Endothelial cell of umbilical vein (primary cell): Measurements from ENCODE around the gene SMIM34. TPM values are rescaled to one million over a fixed set of nuclear protein-coding genes. Genes with fewer than 3 reads are reported as not detected.
A peak's percentile ranks its signal among the peaks of the same experiment; 100 is the strongest.
"Not testable (repeated sequence)": the region's sequence is repeated elsewhere in the genome, so short reads cannot be mapped to it uniquely, and the experiment has no call there.

ENCODE experiments used
- BruUV-seq: library from RNA; stranded (reverse); fragments of 400-500 nt; replicated peaks from 2 replicates; lab custom pipeline; 2021; lab: Mats Ljungman, UMichigan
- CTCF ChIA-PET: fragments of 300-600, 350-600 bp; sonication (Branson Sonifier 250); formaldehyde crosslinking; loops from one replicate; lab custom pipeline; 2021; ENCODE audit warnings: antibody characterized with exemption, inconsistent platforms; lab: Charles Lee
- POLR2A ChIA-PET: fragments of 300-600, 350-600 bp; sonication (Branson Sonifier 250); formaldehyde crosslinking; loops from one replicate; lab custom pipeline; 2021; ENCODE audit warnings: antibody characterized with exemption, inconsistent platforms; lab: Charles Lee
- DNase-seq: peaks from one replicate; pipeline ENCODE4 v3.0.0-alpha.2; 2011; ENCODE audit warnings: low read depth, low spot score
- FAIRE-seq: peaks from 2 replicates; lab custom pipeline; 2011; peaks lifted over from hg19 to GRCh38; lab: Jason Lieb, UNC
- H2AFZ ChIP-seq: 2 replicates; pipeline ENCODE4 v1.6.0; 2012; ENCODE audit warnings: low read depth, low read length, control low read depth, inconsistent platforms
- H3K27ac ChIP-seq: 2 replicates; pipeline ENCODE4 v1.5.1; 2011; ENCODE audit warnings: low read depth, mild to moderate bottlenecking, control low read depth, low read length, moderate library complexity; ENCODE audit not compliant: insufficient read depth
- H3K27me3 ChIP-seq, 2 experiments: 2 replicates each; pipeline versions ENCODE4 v1.6.0 to v1.6.1; 2011; ENCODE audit warnings: low read length in 2 of 2, mixed read lengths in 1 of 2; ENCODE audit not compliant: control insufficient read depth in 2 of 2, insufficient read depth in 2 of 2
- H3K36me3 ChIP-seq, 2 experiments: 2 replicates in 1 of 2; 3 replicates in 1 of 2; pipeline ENCODE4 v1.5.1; 2011; ENCODE audit warnings: low read length in 2 of 2, mild to moderate bottlenecking in 1 of 2, moderate library complexity in 1 of 2; ENCODE audit not compliant: control insufficient read depth in 2 of 2, insufficient read depth in 2 of 2; ENCODE audit errors: extremely low read depth in 1 of 2
- H3K4me1 ChIP-seq: 3 replicates; pipeline ENCODE4 v1.5.1; 2011; ENCODE audit warnings: mild to moderate bottlenecking, low read length; ENCODE audit not compliant: control insufficient read depth, insufficient read depth; ENCODE audit errors: extremely low read depth
- H3K4me2 ChIP-seq: 2 replicates; pipeline ENCODE4 v1.6.1; 2011; ENCODE audit warnings: low read length, control low read depth, mixed read lengths; ENCODE audit not compliant: insufficient read depth
- H3K4me3 ChIP-seq, 3 experiments: fragments of 200-600 bp in 1 of 3; sonication (generic), shearing (Covaris generic) in 1 of 3; replicated peaks in 1 of 3; 2 replicates each; pipeline ENCODE4 v1.5.1; 2011 to 2016; ENCODE audit warnings: control low read depth in 3 of 3, low read length in 3 of 3, mild to moderate bottlenecking in 2 of 3, inconsistent platforms in 1 of 3, low read depth in 1 of 3, moderate library complexity in 1 of 3; ENCODE audit not compliant: insufficient read depth in 1 of 3
- H3K79me2 ChIP-seq: 2 replicates; pipeline ENCODE4 v1.6.0; 2012; ENCODE audit warnings: low read length, inconsistent platforms; ENCODE audit not compliant: control insufficient read depth, insufficient read depth
- H3K9ac ChIP-seq: replicated peaks from 2 replicates; pipeline ENCODE3; 2011; ENCODE audit warnings: low read length, control low read depth; ENCODE audit not compliant: insufficient read depth; ENCODE audit errors: extremely low read depth
- H3K9me1 ChIP-seq: replicated peaks from 3 replicates; pipeline ENCODE4 v1.6.0; 2011; ENCODE audit warnings: mild to moderate bottlenecking, low read length; ENCODE audit not compliant: control insufficient read depth, insufficient read depth; ENCODE audit errors: extremely low read depth
- H3K9me3 ChIP-seq: replicated peaks from 2 replicates; pipeline ENCODE4 v1.5.1; 2012; ENCODE audit warnings: low read length, inconsistent platforms; ENCODE audit not compliant: control insufficient read depth, insufficient read depth
- H4K20me1 ChIP-seq: replicated peaks from 2 replicates; pipeline ENCODE3; 2011; ENCODE audit warnings: mild to moderate bottlenecking, low read length; ENCODE audit not compliant: control insufficient read depth, insufficient read depth; ENCODE audit errors: extremely low read depth
- dilution Hi-C: fragments of 300-500 bp; cut with MboI; formaldehyde crosslinking; loops from one replicate; pipeline ENCODE4 v1.15.0; 2019; ENCODE audit warnings: low sequenced_read_pairs; ENCODE audit not compliant: extremely low pct_ligation_motif_present
- intact Hi-C: fragments of 100-400 bp; cut with micrococcal nuclease; formaldehyde crosslinking; loops from one replicate; pipeline ENCODE4 v1.10.0; 2022
- polyA plus RNA-seq, 4 experiments: library from polyadenylated mRNA; depleted of rRNA in 3 of 4; stranded (reverse) in 3 of 4; unstranded in 1 of 4; fragments of >200 nt; gene quantifications; 2 replicates each; pipeline versions ENCODE4 v1.2.1 to v1.2.3, GENCODE V29; 2011 to 2012; ENCODE audit warnings: missing spikeins in 1 of 4
- total RNA-seq: library from RNA; stranded (reverse); gene quantifications from 2 replicates; pipeline ENCODE4 v1.2.3, GENCODE V29; 2021

The SMIM34 gene
- total and polyA plus RNA-seq, 2 donors (not counting 3 experiments of a cell fraction or from before 2014, with no cell fraction given), result not detected

DNA sequence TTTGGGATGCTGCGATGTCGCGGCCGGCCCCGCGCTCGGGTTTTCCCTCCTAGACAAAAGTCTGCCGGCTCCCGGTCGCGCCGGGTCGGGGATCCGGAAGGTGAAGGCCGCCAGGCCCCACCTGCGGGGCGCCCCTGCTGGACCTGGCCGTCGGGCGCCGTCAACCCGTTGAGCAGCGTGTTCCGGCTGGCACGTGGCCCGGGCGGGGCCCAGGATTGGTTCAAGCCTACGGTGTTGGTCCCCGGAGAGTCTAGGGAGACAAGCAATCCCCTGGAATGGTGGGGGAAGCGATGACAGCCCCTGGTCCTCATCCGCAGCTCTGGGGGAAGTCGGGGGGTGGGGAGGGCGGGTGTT, 48.2 kb downstream of the SMIM34 start:
- FAIRE-seq, intact Hi-C loops: not testable (repeated sequence)

DNA sequence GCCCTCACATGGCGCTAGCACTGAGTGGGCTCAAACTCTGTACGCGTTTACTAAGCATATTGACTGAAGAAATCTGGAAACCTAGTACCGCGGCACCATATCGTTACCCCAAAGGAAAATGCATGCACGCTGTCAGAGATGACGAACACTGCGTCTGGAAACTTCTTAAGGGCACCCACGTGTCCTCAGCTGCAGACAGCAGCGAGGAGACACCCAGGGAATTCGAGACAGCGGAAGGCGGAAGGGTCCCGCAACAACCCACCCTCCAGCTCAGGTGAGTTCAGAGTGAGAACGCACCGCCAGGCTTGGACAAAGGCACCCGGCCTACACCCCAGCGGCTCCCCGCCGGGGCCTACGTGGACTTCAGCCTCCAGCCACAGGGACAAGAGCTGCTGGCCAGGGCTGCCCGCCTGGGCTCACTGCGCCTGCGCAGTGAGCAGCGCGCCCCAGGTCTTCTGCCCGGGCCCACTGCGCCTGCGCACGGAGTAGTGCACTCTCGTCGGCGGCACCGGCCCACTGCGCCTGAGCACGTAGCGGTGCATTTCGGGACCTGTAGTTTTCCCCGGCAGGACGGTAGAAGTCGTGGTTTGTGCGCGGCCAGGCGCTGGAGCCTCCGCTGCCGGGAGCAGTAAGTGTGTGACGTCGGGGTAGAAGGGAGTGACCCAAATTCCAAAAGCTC, 48.7 kb downstream of the SMIM34 start, which contains the start of gene SMIM11:
Gene SMIM11, plus strand, starts transcription at position 568 of the 679 bp plus-strand sequence. CDS start 3,998 bp downstream, outside the sequence.
- H3K4me3 ChIP-seq, POLR2A ChIA-PET, H3K9me3 ChIP-seq, H3K79me2 ChIP-seq, H3K9me1 ChIP-seq, H3K9ac ChIP-seq, dilution Hi-C loops, H3K4me1 ChIP-seq, H4K20me1 ChIP-seq, CTCF ChIA-PET, intact Hi-C loops, H2AFZ ChIP-seq, H3K36me3 ChIP-seq, H3K27ac ChIP-seq, H3K4me2 ChIP-seq, DNase-seq: not testable (repeated sequence)
- BruUV-seq, result TSS peak; percentile 22
- peaks cover 8 to 12% of the 10 kb centered on the region in 2 experiments for H3K27me3 ChIP-seq
- peak; percentile 99 for FAIRE-seq

More for the DNA sequence above, 48.2 kb downstream of the SMIM34 start:
- H3K4me1 ChIP-seq, CTCF ChIA-PET, H3K27ac ChIP-seq, H3K36me3 ChIP-seq, H2AFZ ChIP-seq, H3K9ac ChIP-seq, DNase-seq, H3K9me1 ChIP-seq, dilution Hi-C loops, H3K79me2 ChIP-seq, H3K27me3 ChIP-seq, POLR2A ChIA-PET, H3K4me3 ChIP-seq, H3K9me3 ChIP-seq, H4K20me1 ChIP-seq, H3K4me2 ChIP-seq: not testable (repeated sequence)
- TSS peak; percentile 39 for BruUV-seq

DNA sequence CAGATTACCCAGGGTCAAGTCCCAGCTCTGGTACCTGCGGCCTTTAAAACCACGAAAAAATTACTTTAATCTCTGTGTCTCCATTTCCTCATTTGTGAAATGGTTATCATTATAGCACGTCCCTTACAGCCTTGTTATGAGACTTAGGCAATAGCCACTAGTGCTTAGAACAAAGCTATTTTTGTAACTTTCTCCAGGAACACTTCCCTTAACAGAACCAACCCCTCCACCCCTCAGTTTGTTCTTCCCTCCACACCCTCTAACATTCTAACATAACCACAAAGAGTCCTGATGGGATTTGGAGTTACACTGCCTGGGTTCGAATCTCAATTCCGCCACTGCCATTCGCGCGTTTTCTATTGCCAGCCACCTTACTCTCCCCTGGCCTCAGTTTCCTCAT, 49.3 kb downstream of the SMIM34 start:
- H3K9me3 ChIP-seq, H3K27ac ChIP-seq, intact Hi-C loops, H3K4me2 ChIP-seq, H3K4me1 ChIP-seq, H3K79me2 ChIP-seq, H2AFZ ChIP-seq, H3K4me3 ChIP-seq, H3K36me3 ChIP-seq, dilution Hi-C loops, POLR2A ChIA-PET, H3K9ac ChIP-seq, DNase-seq, H3K9me1 ChIP-seq, CTCF ChIA-PET, BruUV-seq, FAIRE-seq, H4K20me1 ChIP-seq: not testable (repeated sequence)
- peaks cover 8 to 12% of the 10 kb centered on the region in 2 experiments for H3K27me3 ChIP-seq
